HPDE6-E6E7 (cell line): ENCODE results near the gene ILRUN.
"Not testable (repeated sequence)": the region's sequence is repeated elsewhere in the genome, so short reads cannot be mapped to it uniquely, and the experiment has no call there.

Experiments used
- DNase-seq: peaks from one replicate; pipeline ENCODE4 v3.0.0; 2011; ENCODE audit warnings: missing footprints; ENCODE audit errors: extremely low spot score

Gene ILRUN

DNA sequence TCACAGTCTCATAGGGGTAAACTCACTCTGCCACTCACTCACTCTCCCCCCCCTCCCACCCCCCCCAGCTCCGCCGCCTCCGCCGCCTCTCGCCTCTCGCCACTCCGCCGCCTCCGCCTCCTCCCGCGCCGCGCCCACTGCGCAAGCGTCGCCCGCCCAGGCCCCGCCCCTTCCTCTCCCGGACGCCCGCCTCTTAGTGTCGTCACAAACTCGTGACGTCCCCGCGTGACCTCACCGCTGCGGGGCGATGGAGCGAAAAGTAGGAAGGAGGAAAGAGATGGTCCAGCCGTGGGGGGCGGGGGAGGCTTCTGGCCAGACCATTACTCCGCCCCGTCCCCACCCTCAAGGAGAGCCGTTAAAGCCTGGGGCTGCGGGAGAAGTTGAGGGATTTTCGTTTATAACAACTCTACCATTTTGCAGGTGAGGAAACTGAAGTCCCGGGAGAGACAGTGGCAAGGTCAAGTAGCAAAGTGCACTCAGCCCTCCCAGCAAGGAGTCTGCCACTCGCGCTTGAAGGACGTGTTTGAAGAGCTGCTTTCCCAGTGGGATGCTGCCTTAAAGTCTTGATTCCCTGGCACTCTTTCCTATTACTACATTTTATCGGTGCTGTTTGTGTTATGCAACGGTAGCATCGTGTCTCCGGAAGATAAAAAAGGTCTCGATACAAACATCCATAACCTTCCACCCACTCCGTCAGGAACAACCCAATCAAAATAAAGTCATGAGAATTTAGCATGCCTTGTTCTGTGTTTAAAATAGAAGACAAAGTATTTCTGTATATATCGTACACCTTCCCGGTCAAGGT, at the start of gene ILRUN:
ILRUN (minus strand) TSS at position 29 of the 805 bp plus-strand sequence. CDS start 164 bp downstream, outside the sequence.
- DNase-seq = peak; percentile 80

DNA sequence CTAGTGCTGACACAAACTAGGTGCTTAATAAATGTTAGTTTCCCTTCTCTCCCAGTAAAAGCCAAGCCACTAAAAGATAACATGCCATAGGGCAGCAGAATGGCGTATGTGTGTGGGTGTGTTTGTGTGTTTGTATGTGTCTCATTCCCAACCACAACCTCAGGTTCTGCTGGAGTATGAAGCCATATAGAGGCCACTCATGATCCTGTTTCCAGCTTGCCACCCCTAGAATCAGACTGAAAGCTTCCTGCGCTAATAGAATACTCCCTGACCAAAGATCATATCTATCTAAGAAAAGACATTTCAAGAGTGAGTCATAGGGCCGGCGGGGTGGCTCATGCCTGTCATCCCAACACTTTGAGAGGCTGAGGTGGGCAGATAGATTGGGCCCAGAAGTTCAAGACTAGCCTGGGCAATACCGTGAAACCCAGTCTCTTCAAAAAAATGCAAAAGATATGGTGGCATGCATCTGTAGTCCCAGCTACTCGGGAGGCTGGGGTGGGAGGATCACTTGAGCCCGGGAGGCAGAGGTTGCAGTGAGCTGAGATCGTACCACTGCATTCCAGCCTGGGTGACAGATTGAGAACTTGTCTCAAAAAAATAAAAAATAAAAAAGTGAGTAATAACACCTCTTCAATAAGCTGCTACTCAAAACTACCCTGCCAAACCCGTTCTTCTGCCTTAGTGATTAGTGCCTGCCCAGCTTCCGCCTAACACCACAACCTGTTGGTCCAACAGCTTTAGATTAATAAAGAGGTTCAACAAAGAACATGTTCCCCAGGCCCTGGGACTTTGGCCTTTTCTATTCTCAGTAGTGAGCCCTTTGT, 48.9 kb upstream of the ILRUN start:
- DNase-seq = peak; percentile 76

DNA sequence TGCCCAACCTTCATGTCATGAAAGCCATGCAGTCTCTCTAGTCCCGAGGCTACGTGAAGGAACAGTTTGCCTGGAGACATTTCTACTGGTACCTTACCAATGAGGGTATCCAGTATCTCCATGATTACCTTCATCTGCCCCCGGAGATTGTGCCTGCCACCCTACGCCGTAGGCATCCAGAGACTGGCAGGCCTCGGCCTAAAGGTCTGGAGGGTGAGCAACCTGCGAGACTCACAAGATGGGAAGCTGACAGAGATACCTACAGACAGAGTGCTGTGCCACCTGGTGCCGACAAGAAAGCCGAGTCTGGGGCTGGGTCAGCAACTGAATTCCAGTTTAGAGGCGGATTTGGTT, 47.7 kb upstream of the ILRUN start:
- not testable (repeated sequence) for DNase-seq

DNA sequence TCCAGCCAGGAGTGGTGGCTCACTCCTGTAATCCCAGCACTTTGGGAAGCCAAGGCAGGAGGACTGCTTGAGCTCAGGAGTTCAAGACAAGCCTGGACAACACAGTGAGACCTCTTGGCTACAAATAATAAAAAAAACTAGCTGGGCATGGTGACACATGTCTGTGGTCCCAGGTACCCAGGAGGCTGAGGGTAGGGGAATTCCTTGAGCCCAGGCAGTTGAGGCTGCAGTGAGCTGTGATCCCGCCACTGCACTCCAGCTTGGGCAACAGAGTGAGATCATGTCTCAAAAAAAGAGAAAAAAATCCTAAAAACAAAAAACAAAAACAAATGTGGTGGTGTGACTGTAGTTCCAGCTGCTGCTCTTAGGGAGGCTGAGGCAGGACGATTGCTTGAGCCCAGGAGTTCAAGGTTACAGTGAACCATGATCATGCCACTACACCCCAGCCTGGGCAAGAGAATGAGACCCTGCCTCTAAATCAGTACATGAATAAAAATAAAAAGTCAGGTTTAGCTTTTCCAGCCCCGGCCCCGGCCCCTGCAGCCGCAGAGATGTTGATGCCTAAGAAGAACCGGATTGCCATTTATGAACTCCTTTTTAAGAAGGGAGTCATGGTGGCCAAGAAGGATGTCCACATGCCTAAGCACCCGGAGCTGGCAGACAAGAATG, 47.2 kb upstream of the ILRUN start:
- DNase-seq = no peak

DNA sequence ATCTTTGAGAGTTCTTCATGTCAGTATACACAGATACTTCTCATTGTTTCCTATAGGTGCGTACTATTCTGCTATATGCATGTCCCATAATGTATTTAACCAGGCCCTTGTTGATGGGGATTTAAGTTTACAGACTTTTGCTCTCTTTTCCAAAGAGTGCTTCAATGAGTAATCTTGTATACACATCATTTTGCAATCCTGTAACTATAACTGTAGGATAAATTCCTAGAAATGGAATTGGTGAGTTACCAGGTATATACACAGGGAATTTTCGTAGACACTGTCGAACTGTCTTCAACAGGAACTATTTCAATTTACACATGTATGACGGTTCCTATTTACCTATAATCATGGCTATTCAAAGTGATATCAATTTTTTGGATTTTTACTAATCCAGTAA, 45.5 kb upstream of the ILRUN start:
- no peak for DNase-seq

DNA sequence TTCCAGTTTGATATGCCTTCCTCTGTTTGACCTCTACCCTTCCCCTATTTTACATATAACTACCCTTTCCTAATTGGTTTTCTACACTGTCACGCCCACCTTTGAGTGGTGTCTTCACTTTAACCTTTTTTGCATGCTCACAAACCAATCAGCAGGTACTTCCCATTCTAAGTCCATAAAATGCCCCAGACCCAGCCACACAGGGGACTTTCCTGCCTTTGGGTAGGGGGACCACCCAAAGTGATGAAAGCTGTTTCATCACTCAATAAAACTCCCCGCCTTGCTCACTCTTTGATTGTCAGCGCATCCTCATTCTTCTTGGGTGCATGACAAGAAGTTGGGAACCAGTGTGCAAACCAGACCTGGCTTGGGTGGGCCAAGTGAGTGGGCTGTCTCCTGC, 40.3 kb upstream of the ILRUN start:
- no peak for DNase-seq

DNA sequence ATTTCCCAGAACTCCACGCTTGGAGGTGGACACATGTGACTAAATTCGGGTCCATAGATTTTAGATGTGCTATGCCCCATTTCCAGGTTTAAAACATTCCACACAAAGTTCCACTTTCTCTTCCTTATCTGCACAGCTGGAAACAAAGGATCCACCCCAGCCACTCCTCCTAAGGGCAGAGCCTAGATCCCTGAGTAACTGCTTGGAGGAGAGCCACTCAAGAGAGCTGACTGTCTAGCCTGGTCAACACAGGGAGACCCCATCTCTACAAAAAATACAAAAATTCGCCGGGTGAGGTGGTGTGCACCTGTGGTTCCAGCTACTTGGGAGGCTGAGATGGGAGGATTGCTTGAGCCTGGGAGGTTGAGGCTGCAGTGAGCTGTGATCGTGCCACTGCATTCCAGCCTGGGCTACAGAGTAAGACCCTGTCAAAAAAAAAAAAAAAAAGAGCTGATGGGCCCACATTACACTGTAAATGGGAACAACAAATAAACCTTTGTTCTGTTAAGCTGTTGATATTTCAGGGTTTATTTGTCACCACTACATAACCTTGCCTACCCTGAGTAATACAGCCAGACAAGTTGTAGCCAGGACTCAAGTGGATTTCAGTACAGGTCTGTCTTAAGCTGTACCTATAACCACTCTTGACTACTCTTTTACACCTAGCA, 35.0 kb upstream of the ILRUN start:
- no peak for DNase-seq

DNA sequence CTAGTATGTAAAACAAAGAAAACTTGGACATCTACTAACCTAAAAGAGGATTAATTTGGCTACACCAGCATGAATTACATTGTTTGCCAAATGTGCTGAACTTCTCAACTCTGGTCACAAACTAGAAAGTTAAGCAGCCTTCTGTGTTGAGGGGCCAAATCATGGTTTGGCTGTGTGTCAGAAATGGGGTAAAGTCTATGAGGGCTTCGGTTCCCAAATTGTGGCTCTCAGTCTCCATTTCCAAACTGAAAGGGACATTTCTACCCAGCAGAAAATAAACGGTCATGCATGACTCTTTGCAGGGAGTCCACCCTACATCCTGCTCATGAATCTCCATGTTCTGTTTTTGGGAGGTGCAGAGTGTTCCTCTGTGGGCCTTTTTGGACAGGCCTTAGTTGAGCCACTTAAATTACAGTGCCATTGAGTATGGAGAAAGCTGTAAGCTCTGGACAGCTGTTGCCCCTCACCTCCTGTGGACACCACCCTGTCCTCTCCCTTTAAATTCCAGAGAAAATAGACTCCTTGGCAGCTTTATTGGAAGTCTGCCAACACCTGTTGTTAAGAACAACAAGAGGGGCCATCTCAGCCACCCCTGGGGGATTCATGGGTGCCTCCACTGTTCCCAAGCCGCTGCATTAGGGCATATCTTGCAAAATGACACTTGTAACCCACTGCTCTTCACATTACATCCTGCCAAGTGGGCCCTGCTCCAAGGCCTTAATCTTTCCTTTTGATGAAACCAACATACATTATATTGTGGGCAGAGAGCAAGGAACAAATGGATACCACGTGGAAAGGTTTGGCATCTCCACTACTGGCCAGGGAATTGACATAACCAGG, 33.3 kb upstream of the ILRUN start:
- DNase-seq = no peak

DNA sequence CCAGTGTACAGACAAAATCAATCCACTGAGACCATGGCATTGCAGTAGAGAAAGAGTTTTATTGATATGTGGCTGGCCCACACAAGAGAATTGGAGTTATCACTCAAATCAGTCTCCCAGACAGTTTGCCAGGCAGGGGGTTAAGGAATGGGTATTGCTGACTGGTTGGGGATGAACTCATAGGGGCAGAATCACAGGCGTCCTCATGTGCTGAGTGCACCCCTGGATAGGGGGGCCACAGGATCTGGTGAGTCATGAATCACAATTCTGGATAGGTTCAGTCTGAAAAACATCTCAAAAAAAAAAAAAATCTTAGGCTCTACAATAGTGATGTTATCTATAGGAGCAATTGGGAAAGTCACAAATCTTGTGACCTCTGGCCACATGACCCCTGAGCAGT, 29.5 kb upstream of the ILRUN start:
- no peak for DNase-seq

DNA sequence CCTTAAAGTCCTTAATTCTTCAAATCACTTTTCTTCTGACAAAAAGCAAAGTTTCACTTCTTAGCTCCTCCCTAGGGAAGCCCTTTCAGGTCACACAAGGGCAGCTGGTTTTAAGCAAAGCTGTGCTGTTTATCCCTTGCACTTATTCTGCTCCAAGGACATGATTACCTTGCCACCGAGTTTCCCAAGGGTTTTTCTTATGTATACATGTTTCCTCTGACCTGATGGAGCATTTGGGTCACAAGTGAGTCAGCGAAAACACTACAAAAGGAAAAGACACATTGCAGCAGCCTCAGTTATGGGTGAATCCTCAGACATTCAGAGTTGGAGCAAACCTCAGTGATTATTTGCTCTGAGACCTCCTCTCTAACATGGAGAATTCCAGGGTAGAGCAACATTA, 26.6 kb upstream of the ILRUN start:
- DNase-seq = no peak

DNA sequence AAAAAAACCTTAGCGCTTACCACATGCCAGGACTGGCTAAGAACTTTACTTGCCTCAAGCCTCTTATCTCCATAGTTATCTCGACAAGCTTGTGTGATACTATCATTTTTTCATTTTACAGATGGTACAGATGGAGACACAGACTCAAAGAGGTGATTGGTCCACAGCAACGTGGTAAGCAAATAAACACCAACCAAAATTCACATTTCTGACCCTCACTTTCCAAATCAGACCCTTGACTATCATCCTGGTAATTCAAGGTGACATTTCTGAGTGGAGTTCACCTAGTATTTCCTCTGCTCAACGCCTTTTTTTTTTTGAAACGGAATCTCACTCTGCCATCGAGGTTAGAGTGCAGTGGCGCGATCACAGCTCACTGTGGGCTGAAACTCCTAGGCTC, 25.9 kb upstream of the ILRUN start:
- no peak for DNase-seq

DNA sequence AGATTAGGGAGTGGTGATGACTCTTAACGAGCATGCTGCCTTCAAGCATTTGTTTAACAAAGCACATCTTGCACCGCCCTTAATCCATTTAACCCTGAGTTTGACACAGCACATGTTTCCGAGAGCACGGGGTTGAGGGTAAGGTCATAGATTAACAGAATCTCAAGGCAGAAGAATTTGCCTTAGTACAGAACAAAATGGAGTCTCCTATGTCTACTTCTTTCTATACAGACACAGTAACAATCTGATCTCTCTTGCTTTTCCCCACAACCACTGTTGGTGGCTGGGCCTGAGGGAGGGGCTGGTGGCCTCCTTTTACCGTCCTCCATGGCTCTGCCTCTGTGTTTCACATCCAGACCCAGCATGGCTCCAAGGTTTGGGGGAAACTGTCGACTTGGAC, 23.6 kb upstream of the ILRUN start:
- not testable (repeated sequence) for DNase-seq

DNA sequence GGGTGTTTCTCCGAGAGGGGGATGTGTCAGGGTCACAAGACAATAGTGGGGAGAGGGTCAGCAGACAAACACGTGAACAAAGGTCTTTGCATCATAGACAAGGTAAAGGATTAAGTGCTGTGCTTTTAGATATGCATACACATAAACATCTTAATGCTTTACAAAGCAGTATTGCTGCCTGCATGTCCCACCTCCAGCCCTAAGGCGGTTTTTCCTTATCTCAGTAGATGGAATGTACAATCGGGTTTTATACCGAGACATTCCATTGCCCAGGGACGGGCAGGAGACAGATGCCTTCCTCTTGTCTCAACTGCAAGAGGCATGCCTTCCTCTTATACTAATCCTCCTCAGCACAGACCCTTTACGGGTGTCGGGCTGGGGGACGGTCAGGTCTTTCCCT, 23.1 kb upstream of the ILRUN start:
- not testable (repeated sequence) for DNase-seq

DNA sequence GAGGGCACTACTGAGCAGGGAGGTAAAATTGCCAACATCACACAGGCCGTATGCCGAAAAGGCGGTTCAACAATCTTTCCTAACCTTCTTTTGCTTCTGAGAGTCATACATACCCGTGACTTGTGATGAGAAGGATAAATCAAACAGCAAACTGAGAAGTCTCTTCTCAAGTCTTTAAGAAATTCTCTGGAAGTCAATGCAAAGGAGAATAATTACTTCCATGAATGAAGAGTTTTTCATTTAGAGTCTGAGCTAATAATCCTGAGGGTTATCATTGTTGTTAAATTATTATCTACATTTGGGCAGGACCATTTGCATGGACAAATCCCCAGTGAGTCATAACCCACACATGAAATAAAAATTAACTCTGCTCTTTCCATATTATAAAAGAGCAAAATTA, 22.4 kb upstream of the ILRUN start:
- DNase-seq = no peak

DNA sequence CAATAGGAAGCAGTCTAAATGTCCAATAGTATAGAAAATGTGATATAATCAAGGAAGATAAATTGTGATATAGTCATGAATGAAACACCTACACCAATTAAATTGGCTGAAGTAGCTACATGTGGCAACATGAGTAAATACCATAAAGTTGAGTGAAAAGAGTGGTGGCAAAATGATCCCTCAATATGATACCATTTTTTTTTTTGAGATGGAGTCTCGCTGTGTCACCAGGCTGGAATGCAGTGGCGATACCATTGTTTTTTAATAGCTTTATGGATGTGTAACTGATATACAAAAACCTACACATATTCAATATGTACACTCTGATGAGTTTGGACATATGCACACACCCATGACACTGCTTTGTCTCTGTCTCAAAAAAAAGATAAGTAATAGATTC, 20.9 kb upstream of the ILRUN start:
- no peak for DNase-seq

DNA sequence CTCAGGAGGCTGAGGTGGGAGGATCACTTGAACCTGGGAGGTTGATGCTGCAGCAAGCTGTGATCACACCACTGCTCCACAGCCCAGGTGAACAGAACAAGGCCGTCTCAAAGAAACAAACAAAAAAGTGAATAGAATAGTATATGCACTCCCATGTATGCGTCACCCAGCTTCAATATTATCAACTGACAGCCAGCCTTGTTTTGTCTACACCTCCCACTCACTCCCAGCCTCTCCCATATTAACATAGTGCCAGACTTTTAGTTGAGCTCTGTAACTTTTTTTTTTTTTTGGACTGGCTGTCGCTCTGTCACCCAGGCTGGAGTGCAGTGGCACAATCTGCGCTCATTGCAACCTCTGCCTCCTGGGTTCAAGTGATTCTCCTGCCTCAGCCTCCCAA, 18.1 kb upstream of the ILRUN start:
- no peak for DNase-seq

DNA sequence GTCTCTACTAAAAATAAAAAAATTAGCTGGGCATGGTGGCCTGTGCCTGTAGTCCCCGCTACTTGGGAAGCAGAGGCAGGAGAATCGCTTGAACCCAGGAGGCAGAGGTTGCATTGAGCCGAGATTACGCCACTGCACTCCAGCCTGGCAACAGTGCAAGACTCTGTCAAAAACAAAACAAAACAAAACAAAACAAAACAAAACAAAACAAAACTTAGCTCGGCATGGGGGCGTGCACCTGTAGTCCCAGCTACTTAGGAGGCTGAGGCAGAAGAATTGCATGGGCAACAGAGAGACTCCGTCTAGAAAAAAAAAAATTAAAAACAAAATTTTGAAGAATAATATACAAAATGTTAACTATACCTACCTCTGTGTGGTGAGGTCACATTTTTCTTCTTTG, 16.3 kb upstream of the ILRUN start:
- DNase-seq = not testable (repeated sequence)

DNA sequence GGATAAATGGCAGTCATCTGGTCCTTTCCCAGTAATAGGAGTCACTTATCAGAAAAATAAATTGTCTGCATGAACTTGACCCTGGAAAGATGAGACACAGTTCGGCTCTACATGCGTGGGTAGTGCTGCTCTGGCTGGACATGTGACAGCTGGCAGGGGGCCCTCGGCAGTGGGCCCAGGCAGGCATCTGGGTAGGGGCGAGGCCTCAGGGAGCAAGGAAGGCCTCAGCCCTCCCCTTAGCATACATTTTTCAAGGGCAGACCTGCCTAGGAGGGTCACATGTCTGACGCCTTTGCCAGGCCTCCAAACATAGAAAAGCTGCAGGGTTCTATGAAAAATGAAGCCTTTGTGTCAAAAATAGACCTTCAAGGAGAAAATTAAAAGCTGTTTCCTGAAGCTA, 12.8 kb upstream of the ILRUN start:
- no peak for DNase-seq

DNA sequence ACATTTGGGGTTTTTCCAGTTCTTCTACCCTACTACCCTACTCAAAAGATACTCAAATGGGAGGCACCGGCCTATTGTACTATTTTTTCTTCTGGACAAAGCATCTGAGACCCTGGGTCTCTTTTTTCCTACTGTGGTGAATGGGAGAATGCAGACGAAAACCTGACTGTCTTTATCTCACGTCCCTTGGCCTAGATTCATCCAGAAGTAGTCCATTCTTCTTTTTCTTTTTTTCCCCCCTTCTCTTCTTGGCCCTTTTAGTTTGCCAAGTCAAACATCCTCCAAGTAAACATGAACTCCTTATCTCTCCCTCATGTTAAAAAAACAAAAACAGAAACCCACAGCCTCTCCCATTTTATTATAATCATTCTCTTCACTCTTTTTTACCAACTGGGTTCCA, 8.7 kb upstream of the ILRUN start:
- DNase-seq = no peak

DNA sequence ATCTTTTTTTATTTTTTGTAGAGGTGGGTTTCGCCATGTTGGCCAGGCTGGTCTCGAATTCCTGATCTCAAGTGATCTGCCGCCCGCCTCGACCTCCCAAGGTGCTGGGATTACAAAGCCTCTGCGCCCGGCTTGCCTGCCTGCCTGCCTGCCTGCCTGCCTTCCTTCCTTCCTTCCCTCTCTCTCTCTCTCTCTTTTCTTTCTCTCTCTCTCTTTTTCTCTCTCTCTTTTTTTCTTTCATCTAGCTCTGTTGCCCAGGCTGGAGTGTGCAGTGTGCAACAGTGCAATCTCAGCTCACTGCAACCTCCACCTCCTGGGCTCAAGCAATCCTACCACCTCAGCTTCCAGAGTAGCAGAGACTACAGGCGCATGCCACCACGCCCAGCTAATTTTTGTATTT, 4.6 kb upstream of the ILRUN start:
- DNase-seq = no peak

DNA sequence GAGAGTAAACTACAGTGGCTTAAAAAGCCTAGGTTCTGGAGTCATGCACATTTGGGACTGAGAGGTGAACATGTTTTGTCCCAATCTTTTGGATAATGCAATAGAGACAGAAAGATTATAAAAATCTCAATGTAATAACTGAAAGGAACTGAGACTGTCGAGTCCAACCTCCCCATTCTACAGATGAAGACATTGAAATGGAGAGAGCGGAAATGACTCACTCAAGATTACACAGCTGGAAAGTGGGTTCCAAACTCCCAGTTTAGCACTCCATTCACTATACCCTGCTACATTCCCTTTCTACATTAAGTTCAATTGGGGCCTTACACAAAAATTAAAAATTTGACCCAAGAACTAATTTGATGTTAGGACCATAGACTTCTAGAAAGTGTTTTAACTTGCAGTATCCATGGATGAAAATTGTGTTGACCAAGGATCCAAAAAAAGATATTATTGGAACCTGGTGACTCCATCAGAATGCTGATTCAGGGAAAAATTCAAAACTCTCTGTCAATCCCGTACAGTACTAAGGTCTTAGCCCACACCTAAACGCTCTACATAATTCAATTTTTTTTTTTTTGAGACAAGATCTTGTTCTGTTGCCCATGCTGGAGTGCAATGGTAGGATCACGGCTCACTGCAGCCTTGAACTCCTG, 1.5 kb upstream of the ILRUN start:
- no peak for DNase-seq
